Putamen (tissue), 1 donor: ENCODE data around the gene MKS1.

Experiments
- DNase-seq: peaks from one replicate; pipeline ENCODE4 v3.0.0-alpha.2; 2016; ENCODE audit warnings: low spot score

MKS1 gene

DNA sequence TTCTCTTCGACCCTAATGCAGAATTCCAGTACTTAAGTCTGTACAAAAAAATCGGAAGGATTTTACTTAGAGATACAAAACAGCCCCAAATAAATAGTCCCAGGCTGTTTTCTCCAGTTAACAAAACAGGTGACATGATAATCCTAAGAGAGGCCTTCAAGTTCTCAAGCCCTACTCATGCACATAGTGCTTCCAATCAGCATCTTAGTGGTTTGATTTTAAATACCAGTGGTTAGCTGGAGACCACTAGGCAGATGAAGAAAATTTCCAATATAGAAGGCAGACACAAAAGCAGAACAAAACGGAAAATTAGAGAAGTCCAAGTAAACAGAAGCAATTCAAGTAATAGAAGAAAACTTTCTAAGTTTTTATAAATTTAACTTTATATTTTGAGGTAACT is 57.5 kb downstream of the MKS1 start:
- no peak for DNase-seq

DNA sequence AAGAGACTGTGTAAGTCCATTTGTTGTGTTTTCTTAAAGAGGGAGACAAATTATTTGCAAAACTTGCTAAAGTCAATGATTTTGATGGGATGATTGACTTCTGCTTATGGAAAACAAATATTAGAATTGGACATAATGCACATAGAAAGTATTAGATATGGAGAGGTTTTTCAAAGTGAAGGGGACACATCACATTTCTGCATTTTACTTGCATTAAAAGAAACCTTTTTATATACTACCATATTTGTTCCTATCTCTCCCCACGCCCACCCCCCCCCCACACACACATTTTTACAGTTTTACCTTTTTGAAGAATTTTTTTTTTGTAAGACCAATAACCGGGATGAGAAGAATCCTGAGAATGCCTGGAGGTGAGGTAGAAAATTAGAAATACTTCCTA is 60.9 kb downstream of the MKS1 start:
- DNase-seq: no peak

DNA sequence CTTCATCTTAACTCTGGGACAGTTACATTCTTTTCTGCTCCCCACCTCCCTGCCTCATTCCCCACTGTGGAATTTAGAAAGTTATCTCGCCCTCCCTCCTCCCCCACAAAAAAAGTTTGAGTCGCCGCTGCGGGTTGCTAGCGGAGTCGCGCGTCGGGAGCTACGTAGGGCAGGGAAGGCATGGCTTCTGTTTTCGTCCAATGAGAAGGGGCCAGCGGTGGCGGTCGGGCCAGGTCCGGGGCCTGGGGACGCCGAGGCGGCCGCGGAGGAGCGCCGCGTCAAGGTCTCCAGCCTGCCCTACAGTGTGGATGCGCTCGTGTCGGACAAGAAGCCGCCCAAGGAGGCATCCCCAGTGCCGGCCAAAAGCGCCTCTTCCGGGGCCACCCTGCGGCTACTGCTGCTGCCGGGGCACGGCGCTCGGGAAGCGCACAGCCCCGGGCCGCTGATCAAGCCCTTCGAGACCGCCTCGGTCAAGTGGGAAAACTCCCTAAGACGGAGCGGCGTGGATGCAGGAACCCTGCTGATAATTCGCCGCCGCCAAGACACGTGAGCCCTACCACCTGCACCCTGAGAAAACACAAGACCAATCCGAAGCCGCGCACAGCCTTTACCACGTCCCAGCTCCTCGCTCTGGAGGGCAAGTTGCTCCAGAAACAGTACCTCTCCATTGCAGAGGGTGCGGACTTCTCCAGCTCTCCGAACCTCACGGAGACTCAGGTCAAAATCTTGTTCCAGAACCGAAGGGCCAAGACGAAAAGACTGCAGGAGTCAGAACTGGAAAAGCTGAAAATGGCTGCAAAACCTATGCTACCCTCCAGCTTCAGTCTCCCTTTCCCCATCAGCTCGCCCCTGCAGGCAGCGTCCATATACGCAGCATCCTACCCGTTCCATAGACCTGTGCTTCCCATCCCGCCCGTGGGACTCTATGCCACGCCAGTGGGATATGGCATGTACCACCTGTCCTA is 61.9 kb downstream of the MKS1 start:
- DNase-seq: peak; percentile 43
